Measurements from ENCODE around the gene CRLF2.

GRCh38 chrX:1224954-1225353 is 12.5 kb upstream of the CRLF2 start:
- TF ChIP-seq CTCF (IDR thresholded peaks at IDR 0.05), result no peak
- TF ChIP-seq POLR2A (IDR thresholded peaks at IDR 0.05), result no peak

Measured in lower leg skin (tissue), 3 donors.